ENCODE measurements around the gene GPAT3.
"Not testable (repeated sequence)": the region's sequence is repeated elsewhere in the genome, so short reads cannot be mapped to it uniquely, and the experiment has no call there.

GPAT3 gene

DNA sequence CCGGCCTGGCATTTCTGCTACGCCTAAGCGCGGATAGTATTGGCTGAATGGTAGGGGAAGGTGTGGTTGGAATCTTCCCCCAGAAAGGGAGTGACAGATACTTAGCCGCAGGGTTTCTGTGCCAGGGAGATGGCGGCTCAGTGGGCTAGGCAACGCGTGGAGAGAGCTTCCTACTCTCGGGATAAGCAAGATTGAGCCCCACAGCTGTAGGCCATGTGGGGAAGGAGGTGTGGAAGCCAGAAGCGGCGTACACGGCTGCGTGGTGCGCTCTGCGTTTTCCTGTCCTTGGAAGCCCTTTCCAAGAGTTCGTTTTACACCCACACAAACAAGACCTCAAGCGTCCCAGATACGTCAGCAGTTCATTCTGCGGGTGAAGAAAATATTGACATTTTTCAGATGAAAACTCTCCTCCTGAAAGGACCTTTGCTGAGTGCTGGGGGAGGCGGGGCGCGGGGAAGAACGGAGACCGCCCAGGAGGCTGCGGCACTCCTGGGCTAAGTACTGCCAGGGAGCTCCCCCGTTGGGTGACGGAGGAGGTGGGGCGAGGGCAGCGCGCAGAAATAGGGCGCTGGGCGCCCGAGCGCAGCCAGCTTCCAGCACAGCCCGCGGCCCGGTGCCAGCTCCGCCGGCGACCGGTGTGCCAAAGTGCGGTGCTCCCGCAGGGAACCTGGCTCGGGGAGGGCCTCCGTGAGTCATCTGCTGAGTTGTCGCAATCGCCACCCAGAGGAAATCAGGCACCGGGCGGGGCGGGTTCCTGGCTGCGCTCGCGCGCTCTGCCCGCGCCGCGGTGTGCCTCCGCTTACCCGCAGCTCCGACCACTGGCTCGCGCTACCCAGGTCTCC, at the start of gene GPAT3:
GPAT3 (plus strand) TSS at position 589 of the 842 bp plus-strand sequence. CDS start 515 bp downstream, outside the sequence.
- DNase-seq (ENCODE audit: low read depth), result peak; percentile 48

- DNase-seq (ENCODE audit: low read depth), result no peak
Measured at GRCh38 chr4:83486457-83487129, 49.3 kb upstream of the GPAT3 start.

GRCh38 chr4:83489711-83490326, 46.1 kb upstream of the GPAT3 start:
- no peak for DNase-seq (ENCODE audit: low read depth)

- DNase-seq (ENCODE audit: low read depth), result no peak
Measured at GRCh38 chr4:83490876-83491450, 44.9 kb upstream of the GPAT3 start.

- not testable (repeated sequence) for DNase-seq (ENCODE audit: low read depth)
Measured at GRCh38 chr4:83496085-83496917, 39.6 kb upstream of the GPAT3 start.

DNA sequence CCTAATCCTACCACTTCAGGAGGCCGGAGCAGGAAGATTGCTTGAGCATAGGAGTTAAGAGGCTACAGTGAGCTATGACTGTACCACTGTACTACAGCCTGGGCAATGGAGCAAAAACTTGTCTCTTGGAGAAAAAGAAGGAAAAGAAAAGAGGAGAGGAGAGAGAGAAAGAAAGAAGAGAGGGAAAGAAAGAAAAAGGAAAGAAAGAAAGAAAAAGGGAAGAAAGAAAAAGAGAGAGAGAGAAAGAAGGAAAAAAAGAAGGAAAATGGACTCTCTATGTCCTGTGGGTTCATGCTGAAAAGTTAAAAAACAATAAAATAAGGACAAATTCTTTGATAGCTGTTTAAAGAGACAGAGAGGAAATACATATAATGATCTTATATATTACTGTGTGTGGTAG, 37.7 kb upstream of the GPAT3 start:
- no peak for DNase-seq (ENCODE audit: low read depth)

GRCh38 chr4:83501671-83502070, 34.2 kb upstream of the GPAT3 start:
- not testable (repeated sequence) for DNase-seq (ENCODE audit: low read depth)

DNA sequence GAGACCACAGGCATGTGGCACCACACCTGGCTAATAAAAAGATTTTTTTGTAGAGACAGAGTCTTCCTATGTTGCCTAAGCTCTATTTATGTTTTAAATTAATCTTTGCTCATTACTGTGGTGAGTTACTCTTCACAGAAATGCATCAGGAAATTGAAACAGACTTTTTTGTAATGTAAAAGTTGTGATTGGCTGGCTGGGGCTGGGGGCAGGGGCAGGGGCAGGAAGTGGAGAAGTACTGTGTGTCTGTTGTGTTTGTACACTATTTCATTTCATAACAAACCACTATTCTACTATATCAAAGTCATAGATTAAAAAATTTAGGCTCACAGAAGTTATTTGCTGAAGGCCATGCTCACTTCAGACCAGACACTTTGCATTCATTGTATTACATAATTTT, 31.9 kb upstream of the GPAT3 start:
- no peak for DNase-seq (ENCODE audit: low read depth)

GRCh38 chr4:83504503-83504902, 31.4 kb upstream of the GPAT3 start:
- DNase-seq (ENCODE audit: low read depth), result no peak

DNA sequence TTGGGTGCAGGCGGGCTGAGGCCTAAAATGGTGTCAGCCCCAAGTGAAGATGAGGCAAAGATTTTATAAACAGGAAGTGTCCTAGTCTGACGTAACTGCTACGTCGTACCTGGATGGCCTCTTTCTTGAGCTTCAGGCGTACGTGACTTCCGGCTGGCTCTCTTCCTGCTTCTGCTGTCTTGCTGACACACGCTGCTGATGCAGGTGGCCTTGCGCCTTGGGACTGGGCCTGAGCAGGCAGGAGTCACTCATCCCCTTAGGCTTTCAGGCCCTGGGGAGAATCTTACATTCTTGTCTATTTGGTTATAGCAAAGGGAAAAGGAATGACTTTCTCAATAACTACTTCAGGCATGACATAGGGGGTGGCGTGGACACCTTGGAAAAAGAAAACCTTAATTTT, 30.9 kb upstream of the GPAT3 start:
- no peak for DNase-seq (ENCODE audit: low read depth)

DNA sequence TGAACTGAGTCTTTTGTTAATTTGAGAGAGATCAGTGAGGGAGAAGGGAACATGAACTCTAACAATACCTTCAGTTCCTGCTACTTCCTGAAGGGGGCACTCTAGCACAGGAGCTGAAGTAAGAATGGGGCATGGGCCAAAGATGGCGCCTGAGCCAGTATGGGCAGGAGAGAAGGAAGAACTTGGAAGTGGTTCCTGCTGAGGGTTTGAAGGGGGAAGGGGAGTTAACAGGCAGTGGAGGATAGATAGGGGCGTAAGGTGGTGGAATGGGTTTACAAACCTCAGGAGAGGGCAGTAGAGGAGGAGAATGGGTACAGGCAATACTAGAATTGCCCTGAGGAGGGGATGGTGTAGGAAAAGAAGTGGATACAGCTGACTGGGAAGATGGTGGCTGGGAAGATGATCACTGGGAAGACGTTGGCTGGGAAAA, 26.7 kb upstream of the GPAT3 start:
- DNase-seq (ENCODE audit: low read depth), result peak; percentile 7

- DNase-seq (ENCODE audit: low read depth), result no peak
Measured at GRCh38 chr4:83510442-83510841, 25.5 kb upstream of the GPAT3 start.

- no peak for DNase-seq (ENCODE audit: low read depth)
Measured at GRCh38 chr4:83516042-83516772, 19.7 kb upstream of the GPAT3 start.

- DNase-seq (ENCODE audit: low read depth), result no peak
Measured at GRCh38 chr4:83522239-83522638, 13.7 kb upstream of the GPAT3 start.

DNA sequence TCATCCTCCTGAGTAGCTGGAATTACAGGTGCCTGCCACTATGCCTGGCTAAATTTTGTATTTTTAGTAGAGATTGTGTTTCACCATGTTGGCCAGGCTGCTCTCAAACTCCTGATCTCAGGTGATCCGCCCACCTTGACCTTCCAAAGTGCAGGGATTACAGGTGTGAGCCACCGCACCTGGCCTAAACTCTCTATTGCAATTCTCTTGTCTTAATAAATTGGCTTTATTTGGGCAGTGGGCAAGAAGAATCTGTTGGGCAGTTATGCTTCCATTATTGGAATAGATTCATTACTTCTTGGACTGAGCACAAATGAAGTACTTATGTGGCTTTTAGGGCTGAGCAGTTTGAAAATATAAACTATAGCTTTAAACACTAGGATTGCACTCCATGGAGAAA, 8.2 kb upstream of the GPAT3 start:
- no peak for DNase-seq (ENCODE audit: low read depth)

DNA sequence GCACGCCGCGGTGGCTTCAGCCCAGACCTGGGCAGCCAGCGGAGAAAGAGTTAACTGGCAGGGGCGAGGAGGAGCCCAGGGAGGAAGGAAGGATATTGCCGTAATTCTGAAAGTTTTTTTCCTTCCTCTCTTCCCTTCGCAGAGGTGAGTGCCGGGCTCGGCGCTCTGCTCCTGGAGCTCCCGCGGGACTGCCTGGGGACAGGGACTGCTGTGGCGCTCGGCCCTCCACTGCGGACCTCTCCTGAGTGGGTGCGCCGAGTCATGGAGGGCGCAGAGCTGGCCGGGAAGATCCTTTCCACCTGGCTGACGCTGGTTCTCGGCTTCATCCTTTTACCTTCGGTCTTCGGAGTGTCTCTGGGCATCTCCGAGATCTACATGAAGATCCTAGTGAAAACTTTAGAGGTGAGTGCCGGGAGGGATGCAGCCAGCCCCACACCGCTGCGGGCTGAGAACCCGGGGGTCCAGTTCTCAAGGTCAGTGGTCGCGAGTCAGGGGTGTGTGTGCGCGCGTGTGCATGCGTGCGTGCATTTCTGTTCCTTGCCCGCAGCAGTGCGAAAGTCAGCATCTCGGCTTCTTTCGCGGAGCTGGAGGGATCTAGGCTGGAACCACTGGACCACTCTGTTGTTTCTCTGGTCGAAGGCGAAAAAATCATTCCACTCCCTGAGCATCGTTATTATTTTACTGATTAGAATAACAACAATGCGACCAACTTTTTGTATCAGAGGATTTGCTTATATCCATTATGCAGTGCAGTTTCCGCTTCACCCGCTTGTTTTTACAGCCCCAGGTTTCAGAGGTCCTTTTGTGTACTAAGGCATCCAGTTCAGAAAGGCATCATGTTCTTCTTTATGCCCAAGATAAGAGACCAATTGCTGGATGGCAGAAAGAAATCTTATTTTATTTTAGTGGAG, 709 bp downstream of the GPAT3 start:
- no peak for DNase-seq (ENCODE audit: low read depth)

DNA sequence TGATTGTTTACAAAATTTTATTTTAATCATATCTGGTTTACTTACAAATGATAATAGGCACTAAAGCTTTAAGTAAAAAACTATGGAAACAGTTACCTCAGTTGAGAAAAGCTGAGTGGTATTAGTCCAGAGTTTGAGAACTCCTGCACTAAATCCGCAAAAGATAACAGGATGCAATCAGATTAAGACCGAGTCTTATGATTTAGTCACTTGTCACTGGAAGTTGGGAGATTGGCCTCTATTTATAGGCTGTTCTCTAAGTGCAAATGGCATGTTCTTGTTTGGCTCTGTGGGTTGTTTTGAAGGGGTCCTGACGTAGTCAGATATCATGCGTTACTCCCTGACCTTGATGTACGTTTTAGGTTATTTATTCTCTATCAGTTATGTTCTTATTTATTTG, 6.3 kb downstream of the GPAT3 start:
- DNase-seq (ENCODE audit: low read depth), result no peak

DNA sequence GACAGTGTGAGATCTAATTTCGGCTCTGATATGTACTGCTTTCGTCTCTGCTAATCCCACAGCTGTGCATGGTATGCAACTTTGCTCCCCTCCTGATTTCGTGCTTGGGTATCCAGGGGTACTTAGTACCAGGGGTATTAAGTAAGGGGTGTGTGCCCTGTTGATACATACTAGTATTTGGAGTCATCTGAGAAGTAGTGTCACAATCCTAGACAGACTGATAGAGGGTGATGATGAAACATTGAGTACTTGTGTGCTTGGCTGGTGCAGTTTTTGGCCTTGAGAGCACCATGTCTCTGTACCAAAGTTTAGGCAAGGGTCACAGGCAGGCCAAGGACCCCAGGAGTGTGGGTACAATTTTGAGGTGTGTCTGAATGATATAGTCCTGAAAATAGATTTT, 10.9 kb downstream of the GPAT3 start:
- DNase-seq (ENCODE audit: low read depth), result no peak

DNA sequence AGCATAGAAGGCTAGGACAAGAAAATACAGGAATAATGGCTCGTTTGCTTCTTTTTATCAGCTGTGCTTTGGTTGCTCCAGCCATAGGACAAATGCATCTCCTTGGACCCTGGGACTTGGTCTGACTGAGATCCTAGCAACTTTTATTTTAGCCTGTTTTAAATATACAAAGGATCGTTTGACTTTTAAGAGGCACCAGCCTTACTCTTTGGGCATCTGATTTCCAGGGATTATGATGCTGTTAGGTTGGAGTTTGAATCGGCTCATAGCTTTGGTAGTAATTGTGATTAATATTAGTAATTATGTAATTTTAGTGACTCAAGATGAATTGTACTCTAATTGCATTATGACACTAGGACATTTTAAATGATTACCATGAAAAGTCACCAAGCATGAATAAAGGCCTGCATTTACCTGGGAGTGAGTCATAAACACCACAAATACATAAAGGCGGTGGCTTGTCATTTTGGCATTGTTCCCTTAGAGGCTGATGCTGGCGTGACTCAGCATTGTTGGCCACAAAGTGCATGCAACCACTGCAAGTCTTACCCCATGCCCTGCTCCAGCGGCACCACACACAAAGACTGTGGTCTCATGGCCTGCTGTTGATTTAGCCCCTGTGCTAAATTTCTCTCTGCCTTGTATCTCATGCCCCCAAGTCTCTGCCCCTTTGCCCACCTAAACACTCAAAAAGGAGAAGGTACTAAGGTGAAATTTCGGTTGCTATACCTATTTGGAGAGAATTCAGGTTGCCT, 12.4 kb downstream of the GPAT3 start:
- DNase-seq (ENCODE audit: low read depth), result peak; percentile 39

Measured in stimulated activated CD8-positive, alpha-beta memory T cell treated with anti-CD3 and anti-CD28 coated beads, Interleukin-12 subunit alpha, Interleukin-12 subunit beta, amount 100 ng/mL, for 4 hours (primary cell).